AG04449 (cell line): ENCODE results near the gene SLC44A4.
"Not testable (repeated sequence)": the region's sequence is repeated elsewhere in the genome, so short reads cannot be mapped to it uniquely, and the experiment has no call there.

Experiments used
- CTCF ChIA-PET: fragments of 350-600 bp; formaldehyde crosslinking; extraction: SDS; loops from one replicate; lab custom pipeline; 2021; ENCODE audit warnings: antibody characterized with exemption; lab: Yijun Ruan, JAX
- POLR2A ChIA-PET: fragments of 400-600, 350-600 bp; formaldehyde crosslinking; extraction: SDS; loops from one replicate; lab custom pipeline; 2020; ENCODE audit warnings: antibody characterized with exemption, inconsistent platforms; lab: Yijun Ruan, JAX
- DNase-seq: peaks from one replicate; pipeline ENCODE4 v3.0.0-alpha.2; 2010; ENCODE audit warnings: low read depth, low spot score
- H3K4me3 ChIP-seq: 2 replicates; pipeline ENCODE4 v1.5.1; 2011; ENCODE audit warnings: low read depth, mild to moderate bottlenecking, control low read depth, low read length
- CTCF ChIP-seq: IDR thresholded peaks from one replicate; pipeline ENCODE4 v1.5.1; 2011; ENCODE audit warnings: mild to moderate bottlenecking, moderate library complexity, low read length, control low read depth, inconsistent platforms; ENCODE audit not compliant: insufficient read depth; ENCODE audit errors: missing control alignments

SLC44A4 gene

GRCh38 chr6:31847276-31847978, 31.4 kb downstream of the SLC44A4 start:
- DNase-seq = no peak
- H3K4me3 ChIP-seq = no peak overlapping the region
- no peak for TF ChIP-seq CTCF
- CTCF ChIA-PET = interaction anchor here (0.7 kb wide), 1 partner anchor 9 kb away, joined by 3 read pairs; no protein-coding TSS in a partner anchor
- POLR2A ChIA-PET = interaction anchor here (0.6 kb wide), 1 partner anchor 43 kb away, joined by 3 read pairs; no protein-coding TSS in a partner anchor

GRCh38 chr6:31844507-31844906, 34.3 kb downstream of the SLC44A4 start:
- no peak for DNase-seq
- H3K4me3 ChIP-seq = no peak overlapping the region
- ChIA-PET CTCF (interaction anchor here (1.1 to 2.0 kb wide), 2 partner anchors 8 to 14 kb away, joined by 3 to 5 read pairs; no protein-coding TSS in a partner anchor), POLR2A (interaction anchor here (0.9 to 1.6 kb wide), 3 partner anchors 8 to 18 kb away, joined by 3 to 9 read pairs (median 5); partner anchors contain the start of gene NEU1)
- no peak for TF ChIP-seq CTCF

- ChIA-PET CTCF (interaction anchor here (1.1 kb wide), 1 partner anchor 12 kb away, joined by 3 read pairs; no protein-coding TSS in a partner anchor), POLR2A (interaction anchor here (1.4 kb wide), 1 partner anchor 15 kb away, joined by 6 read pairs; the partner anchor contains the start of gene HSPA1B)
- no peak overlapping the region for H3K4me3 ChIP-seq
- no peak for TF ChIP-seq CTCF
- no peak for DNase-seq
These were observed 36.7 kb downstream of the SLC44A4 start for GRCh38 chr6:31842053-31842452.

- POLR2A ChIA-PET = interaction anchor here (0.6 to 3.1 kb wide), 3 partner anchors 12 to 110 kb away, joined by 3 to 11 read pairs (median 10); partner anchors contain the start of genes DDAH2, HSPA1B and NEU1
- H3K4me3 ChIP-seq, DNase-seq: not testable (repeated sequence)
- CTCF ChIA-PET = interaction anchor here (1.1 to 2.9 kb wide), 7 partner anchors 10 to 279 kb away, joined by 3 to 8 read pairs (median 3); partner anchors contain the start of gene LY6G5C
These were observed 39.0 kb downstream of the SLC44A4 start for GRCh38 chr6:31839779-31840126.

- ChIA-PET POLR2A (interaction anchor here (0.6 to 3.1 kb wide), 5 partner anchors 9 to 109 kb away, joined by 3 to 11 read pairs (median 6); partner anchors contain the start of genes DDAH2, HSPA1B and NEU1), CTCF (interaction anchor here (1.1 to 2.9 kb wide), 11 partner anchors 8 to 280 kb away, joined by 3 to 8 read pairs (median 3); partner anchors contain the start of genes LSM2 and LY6G5C)
- TF ChIP-seq CTCF = no peak
- H3K4me3 ChIP-seq = 0 out of 2 replicates have a peak overlapping the region, but pooled peaks have one; percentile 1
- DNase-seq = no peak
These were observed 39.8 kb downstream of the SLC44A4 start for GRCh38 chr6:31838968-31839367.

GRCh38 chr6:31838114-31838553, 40.7 kb downstream of the SLC44A4 start:
- ChIA-PET CTCF (interaction anchor here (1.1 to 2.9 kb wide), 6 partner anchors 8 to 158 kb away, joined by 3 to 8 read pairs (median 5); partner anchors contain the start of genes LSM2 and LY6G5C), POLR2A (interaction anchor here (0.6 to 3.1 kb wide), 5 partner anchors 8 to 109 kb away, joined by 3 to 11 read pairs (median 6); partner anchors contain the start of genes DDAH2 and NEU1)
- peak overlapping the region; percentile 93 for H3K4me3 ChIP-seq
- DNase-seq = not testable (repeated sequence)
